ENCODE measurements around the gene AFAP1. TPM values are rescaled to one million over a fixed set of nuclear protein-coding genes. Genes with fewer than 3 reads are reported as not detected.

The AFAP1 gene
- total and polyA plus RNA-seq, 2 donors (not counting 3 experiments of a cell fraction or from before 2014, with no cell fraction given) = 32.3 to 103 TPM

DNA sequence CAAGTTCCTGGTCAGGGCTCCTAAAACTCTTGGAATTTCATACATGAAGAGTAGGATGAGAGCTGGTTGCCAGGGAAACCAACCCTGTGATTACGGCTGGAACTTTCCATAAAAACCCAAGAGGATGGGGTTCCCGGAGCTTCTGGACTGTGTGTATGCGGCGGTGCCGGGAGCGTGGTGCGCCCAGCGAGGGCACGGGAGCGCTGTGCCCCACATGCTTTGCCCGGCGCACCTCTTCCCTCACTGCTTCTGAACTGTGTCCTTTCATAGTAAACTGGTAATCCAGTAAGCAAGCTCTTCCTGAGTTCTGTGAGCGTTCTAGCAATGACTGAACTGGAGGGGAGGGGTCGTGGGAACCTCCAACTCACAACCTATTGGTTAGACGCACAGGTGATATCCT is 152.6 kb downstream of the AFAP1 start:
- H3K27ac ChIP-seq (ENCODE audit: insufficient read depth, low read depth, low read length) = peak overlapping the region; percentile 93

DNA sequence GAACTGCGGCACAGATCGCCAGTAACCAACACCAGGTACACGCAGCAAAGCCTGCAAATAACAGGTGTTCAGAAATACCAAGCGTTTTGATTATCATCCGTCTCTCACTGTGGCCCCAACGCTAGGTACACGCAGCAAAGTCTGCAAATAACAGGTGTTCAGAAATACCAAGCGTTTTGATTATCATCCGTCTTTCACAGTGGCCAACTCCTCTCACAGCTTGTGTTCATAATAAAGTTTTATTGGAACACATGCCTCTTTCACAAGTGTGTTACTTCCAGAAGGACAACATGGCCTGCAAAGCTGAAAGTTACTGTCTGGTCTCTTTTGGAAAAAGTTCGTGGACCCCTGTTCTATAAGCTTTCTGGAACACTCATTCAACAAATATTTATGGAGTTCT is 153.1 kb downstream of the AFAP1 start:
- BruUV-seq (replicated peaks) = no TSS peak
- ChIA-PET CTCF (interaction anchor here (0.7 to 3.0 kb wide), 6 partner anchors 8 to 25 kb away, joined by 3 to 15 read pairs (median 4); no protein-coding TSS in a partner anchor), POLR2A (no interaction called here)
- no peaks in the 10 kb centered on the region for H3K9me3 ChIP-seq (replicated peaks; ENCODE audit: control insufficient read depth, insufficient read depth, low read length)
- FAIRE-seq (no peak), DNase-seq (ENCODE audit: low read depth, low spot score) (no peak)
- no peak overlapping the region for H3K9ac ChIP-seq (replicated peaks; ENCODE audit: extremely low read depth, insufficient read depth, low read length)
- H3K79me2 ChIP-seq (ENCODE audit: control insufficient read depth, insufficient read depth, low read length) = peaks cover 72% of the 10 kb centered on the region
- peaks cover 49% of the 10 kb centered on the region for H3K4me1 ChIP-seq (ENCODE audit: control insufficient read depth, extremely low read depth, insufficient read depth, low read length)
- H4K20me1 ChIP-seq (replicated peaks; ENCODE audit: control insufficient read depth, extremely low read depth, insufficient read depth, low read length) = no peaks in the 10 kb centered on the region
- no peaks in the 10 kb centered on the region for H3K9me1 ChIP-seq (replicated peaks; ENCODE audit: control insufficient read depth, extremely low read depth, insufficient read depth, low read length)
- intact Hi-C loops (cut with micrococcal nuclease) (no loop called here), dilution Hi-C loops (cut with MboI; ENCODE audit: extremely low pct_ligation_motif_present, low sequenced_read_pairs) (no loop called here)
- no peak overlapping the region for H2AFZ ChIP-seq (ENCODE audit: low read depth, low read length)
- TF ChIP-seq, protein P1, sequence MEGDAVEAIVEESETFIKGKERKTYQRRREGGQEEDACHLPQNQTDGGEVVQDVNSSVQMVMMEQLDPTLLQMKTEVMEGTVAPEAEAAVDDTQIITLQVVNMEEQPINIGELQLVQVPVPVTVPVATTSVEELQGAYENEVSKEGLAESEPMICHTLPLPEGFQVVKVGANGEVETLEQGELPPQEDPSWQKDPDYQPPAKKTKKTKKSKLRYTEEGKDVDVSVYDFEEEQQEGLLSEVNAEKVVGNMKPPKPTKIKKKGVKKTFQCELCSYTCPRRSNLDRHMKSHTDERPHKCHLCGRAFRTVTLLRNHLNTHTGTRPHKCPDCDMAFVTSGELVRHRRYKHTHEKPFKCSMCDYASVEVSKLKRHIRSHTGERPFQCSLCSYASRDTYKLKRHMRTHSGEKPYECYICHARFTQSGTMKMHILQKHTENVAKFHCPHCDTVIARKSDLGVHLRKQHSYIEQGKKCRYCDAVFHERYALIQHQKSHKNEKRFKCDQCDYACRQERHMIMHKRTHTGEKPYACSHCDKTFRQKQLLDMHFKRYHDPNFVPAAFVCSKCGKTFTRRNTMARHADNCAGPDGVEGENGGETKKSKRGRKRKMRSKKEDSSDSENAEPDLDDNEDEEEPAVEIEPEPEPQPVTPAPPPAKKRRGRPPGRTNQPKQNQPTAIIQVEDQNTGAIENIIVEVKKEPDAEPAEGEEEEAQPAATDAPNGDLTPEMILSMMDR (IDR thresholded peaks at IDR 0.05; ENCODE audit: extremely low read depth in 1 of 2, insufficient read depth in 1 of 2, low read depth in 1 of 2, low read length in 2 of 2) = no peak
- TF ChIP-seq JUN (IDR thresholded peaks at IDR 0.05; ENCODE audit: borderline replicate concordance, insufficient read depth, insufficient read length, low read depth) = no peak
- no peak for TF ChIP-seq EZH2 (IDR thresholded peaks at IDR 0.05; ENCODE audit: borderline replicate concordance, low read depth, low read length, severe bottlenecking)
- no peak for TF ChIP-seq MYC (IDR thresholded peaks at IDR 0.05; ENCODE audit: low read depth, low read length)
- no peak for TF ChIP-seq POLR2A (IDR thresholded peaks at IDR 0.05; ENCODE audit: low read depth, low read length)
- TF ChIP-seq, protein P2, sequence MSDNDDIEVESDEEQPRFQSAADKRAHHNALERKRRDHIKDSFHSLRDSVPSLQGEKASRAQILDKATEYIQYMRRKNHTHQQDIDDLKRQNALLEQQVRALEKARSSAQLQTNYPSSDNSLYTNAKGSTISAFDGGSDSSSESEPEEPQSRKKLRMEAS (IDR thresholded peaks at IDR 0.05; ENCODE audit: insufficient read depth, insufficient read length) = no peak
- TF ChIP-seq FOS (IDR thresholded peaks at IDR 0.05; ENCODE audit: borderline replicate concordance, insufficient read depth, low read length) = no peak
- TF ChIP-seq GATA2 (IDR thresholded peaks at IDR 0.05; ENCODE audit: insufficient read depth, insufficient read length, low read depth, low read length) = no peak
- no peak for TF ChIP-seq POLR2AphosphoS5 (IDR thresholded peaks at IDR 0.05; ENCODE audit: insufficient read depth, low read depth, low read length)
- peak overlapping the region; percentile 93 for H3K27ac ChIP-seq (ENCODE audit: insufficient read depth, low read depth, low read length)
- H3K36me3 ChIP-seq (ENCODE audit: control insufficient read depth in 2 of 2, extremely low read depth in 1 of 2, insufficient read depth in 2 of 2, low read length in 2 of 2) = peaks cover 16 to 42% of the 10 kb centered on the region in 2 experiments
- no peak overlapping the region for H3K4me2 ChIP-seq (ENCODE audit: insufficient read depth, low read length)
- H3K4me3 ChIP-seq (replicated peaks in 1 of 3; ENCODE audit: insufficient read depth in 1 of 3, low read depth in 1 of 3, low read length in 3 of 3) = no peak overlapping the region
- H3K27me3 ChIP-seq (ENCODE audit: control insufficient read depth in 2 of 2, insufficient read depth in 2 of 2, low read length in 2 of 2) = no peaks in the 10 kb centered on the region

More for the DNA sequence above, 152.6 kb downstream of the AFAP1 start:
- H2AFZ ChIP-seq (ENCODE audit: low read depth, low read length) = no peak overlapping the region
- H3K9ac ChIP-seq (replicated peaks; ENCODE audit: extremely low read depth, insufficient read depth, low read length) = no peak overlapping the region
- peaks cover 43% of the 10 kb centered on the region for H3K4me1 ChIP-seq (ENCODE audit: control insufficient read depth, extremely low read depth, insufficient read depth, low read length)
- no peak overlapping the region for H3K4me3 ChIP-seq (replicated peaks in 1 of 3; ENCODE audit: insufficient read depth in 1 of 3, low read depth in 1 of 3, low read length in 3 of 3)
- H3K9me3 ChIP-seq (replicated peaks; ENCODE audit: control insufficient read depth, insufficient read depth, low read length) = no peaks in the 10 kb centered on the region
- no peaks in the 10 kb centered on the region for H3K9me1 ChIP-seq (replicated peaks; ENCODE audit: control insufficient read depth, extremely low read depth, insufficient read depth, low read length)
- DNase-seq (ENCODE audit: low read depth, low spot score) (no peak), FAIRE-seq (no peak)
- ChIA-PET CTCF (interaction anchor here (0.8 to 3.0 kb wide), 4 partner anchors 12 to 25 kb away, joined by 3 to 15 read pairs (median 8); no protein-coding TSS in a partner anchor), POLR2A (no interaction called here)
- peaks cover 76% of the 10 kb centered on the region for H3K79me2 ChIP-seq (ENCODE audit: control insufficient read depth, insufficient read depth, low read length)
- H3K27me3 ChIP-seq (ENCODE audit: control insufficient read depth in 2 of 2, insufficient read depth in 2 of 2, low read length in 2 of 2) = no peaks in the 10 kb centered on the region
- dilution Hi-C loops (cut with MboI; ENCODE audit: extremely low pct_ligation_motif_present, low sequenced_read_pairs) (no loop called here), intact Hi-C loops (cut with micrococcal nuclease) (no loop called here)
- TF ChIP-seq POLR2A (IDR thresholded peaks at IDR 0.05; ENCODE audit: low read depth, low read length) (no peak), GATA2 (IDR thresholded peaks at IDR 0.05; ENCODE audit: insufficient read depth, insufficient read length, low read depth, low read length) (no peak)
- TF ChIP-seq, protein P1 (IDR thresholded peaks at IDR 0.05; ENCODE audit: extremely low read depth in 1 of 2, insufficient read depth in 1 of 2, low read depth in 1 of 2, low read length in 2 of 2) = no peak
- no TSS peak for BruUV-seq (replicated peaks)
- no peak overlapping the region for H3K4me2 ChIP-seq (ENCODE audit: insufficient read depth, low read length)
- no peaks in the 10 kb centered on the region for H4K20me1 ChIP-seq (replicated peaks; ENCODE audit: control insufficient read depth, extremely low read depth, insufficient read depth, low read length)
- peaks cover 20 to 47% of the 10 kb centered on the region in 2 experiments for H3K36me3 ChIP-seq (ENCODE audit: control insufficient read depth in 2 of 2, extremely low read depth in 1 of 2, insufficient read depth in 2 of 2, low read length in 2 of 2)
